OCI-M2 (cell line): ENCODE measurements around the gene CPZ.
"Not testable (repeated sequence)": the region's sequence is repeated elsewhere in the genome, so short reads cannot be mapped to it uniquely, and the experiment has no call there.

Source experiments
- DNase-seq: peaks from one replicate; lab custom pipeline; 2025; ENCODE audit not compliant: unreplicated experiment; lab: John Stamatoyannopoulos, UW

The CPZ gene

DNA sequence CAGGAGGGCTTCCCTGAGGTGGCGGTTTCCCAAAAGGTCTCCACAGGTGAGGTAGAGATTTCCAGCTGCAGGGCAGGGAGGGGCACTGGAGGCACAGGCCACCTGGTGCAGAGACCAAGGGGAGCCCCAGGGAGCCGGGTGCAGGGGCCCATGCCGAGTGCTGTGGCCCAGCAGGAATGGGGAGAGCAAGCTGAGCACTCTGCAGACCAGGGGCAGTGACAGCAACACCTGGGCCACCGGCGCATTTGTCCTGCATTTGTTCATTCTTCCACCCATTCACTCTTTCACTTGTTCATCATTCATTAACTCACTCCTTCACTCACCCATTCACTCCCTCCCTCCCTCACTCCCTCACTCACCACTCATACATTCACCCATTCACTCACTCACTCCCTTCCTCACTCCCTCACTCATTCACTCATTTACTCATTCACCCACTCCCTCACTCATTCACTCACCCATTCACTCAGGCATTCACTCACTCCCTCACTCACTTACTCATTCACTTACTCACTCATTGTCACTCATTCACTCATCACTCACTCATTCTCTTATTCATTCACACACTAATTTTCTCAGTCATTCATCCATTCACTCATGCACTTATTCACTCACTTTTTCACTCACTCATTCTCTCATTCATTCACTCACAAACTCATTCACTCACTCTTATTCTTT lies 16.3 kb downstream of the CPZ start:
- no peak for DNase-seq

GRCh38 chr4:8609406-8609805 lies 16.8 kb downstream of the CPZ start:
- no peak for DNase-seq

- DNase-seq, result no peak
Observed at GRCh38 chr4:8609824-8610350, 17.3 kb downstream of the CPZ start.

DNA sequence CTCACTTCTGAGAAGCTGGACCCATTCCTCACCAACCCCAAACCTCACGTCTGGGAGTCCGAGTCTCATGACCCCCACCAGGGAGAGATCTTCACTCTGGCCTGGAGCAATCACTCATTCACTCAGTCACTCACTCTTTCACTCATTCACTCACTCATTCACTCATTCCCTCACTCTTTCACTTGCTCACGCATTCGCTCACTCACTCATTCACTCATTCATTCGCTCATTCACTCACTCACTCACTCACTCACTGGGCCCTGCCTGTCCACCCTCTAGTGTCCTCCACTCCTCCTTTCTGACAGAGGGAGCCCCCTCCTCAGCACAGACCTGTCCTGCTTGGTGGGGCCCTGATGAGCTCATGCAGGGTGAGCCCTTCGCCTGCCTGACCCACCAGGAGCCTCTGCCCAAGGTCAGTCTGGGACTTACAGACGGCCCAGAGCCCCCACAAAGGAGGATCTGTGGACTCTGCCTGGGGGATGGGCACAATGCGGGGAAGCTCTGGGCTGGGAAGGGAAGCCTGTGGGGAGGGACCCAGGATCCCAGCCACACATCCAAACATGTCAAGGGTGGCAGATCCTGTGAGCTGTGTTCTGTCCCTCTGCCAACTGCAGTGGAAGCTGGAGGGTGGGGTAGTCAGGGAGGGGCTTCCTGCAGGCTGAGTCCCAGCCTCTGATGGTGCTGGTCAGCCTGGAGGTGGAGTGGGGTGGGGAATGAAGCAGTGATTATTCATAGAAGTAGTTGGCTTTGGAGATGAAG lies 18.5 kb downstream of the CPZ start:
- no peak for DNase-seq

- no peak for DNase-seq
Observed at GRCh38 chr4:8612646-8613045, 20.1 kb downstream of the CPZ start.

DNA sequence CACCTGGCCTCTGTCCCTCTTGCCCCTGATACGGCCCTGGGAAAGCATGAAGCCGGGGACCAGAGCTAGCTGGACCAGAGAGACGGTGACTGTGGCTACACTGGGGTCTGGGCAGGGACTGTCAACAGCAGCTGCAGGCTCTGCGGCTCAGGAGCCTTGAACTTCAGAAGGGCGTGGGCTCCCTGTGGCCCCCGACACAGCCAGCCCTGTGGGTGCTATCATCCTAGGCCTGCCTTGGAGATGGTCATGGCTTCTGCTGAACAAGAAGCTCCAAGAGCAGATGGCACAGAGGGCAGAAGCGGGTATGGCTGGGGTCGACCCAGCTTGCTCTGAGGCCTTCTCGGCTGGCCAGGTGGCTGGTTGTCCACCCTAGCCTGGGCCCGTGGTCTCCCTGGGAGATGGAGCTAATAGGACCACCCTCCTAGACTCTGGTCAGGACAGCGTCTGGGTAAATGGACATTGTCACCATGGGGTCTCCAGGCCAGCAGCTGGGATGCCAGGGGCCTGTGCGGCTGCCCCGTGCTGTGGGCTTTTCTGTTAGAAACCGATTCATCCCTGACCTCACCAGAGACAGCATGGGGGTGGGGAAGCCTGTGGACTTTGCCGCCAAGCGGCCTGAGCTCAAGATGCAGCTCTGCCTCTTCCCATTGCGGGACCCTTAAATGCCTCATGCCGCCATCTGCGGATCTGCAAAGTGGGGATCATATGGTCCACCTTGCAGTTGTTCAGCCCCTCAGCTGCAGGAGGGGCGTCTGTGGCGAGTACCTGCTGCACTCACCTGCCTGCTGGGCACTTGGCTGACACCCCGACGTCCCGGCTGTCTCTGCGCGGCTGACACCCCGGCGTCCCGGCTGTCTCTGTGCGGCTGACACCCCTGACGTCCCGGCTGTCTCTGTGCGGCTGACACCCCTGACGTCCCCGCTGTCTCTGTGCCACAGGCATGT lies 21.1 kb downstream of the CPZ start:
- DNase-seq, result no peak

- DNase-seq, result no peak
Observed at GRCh38 chr4:8614365-8615193, 22.0 kb downstream of the CPZ start.

- DNase-seq, result no peak
Observed at GRCh38 chr4:8615366-8615765, 22.8 kb downstream of the CPZ start.

DNA sequence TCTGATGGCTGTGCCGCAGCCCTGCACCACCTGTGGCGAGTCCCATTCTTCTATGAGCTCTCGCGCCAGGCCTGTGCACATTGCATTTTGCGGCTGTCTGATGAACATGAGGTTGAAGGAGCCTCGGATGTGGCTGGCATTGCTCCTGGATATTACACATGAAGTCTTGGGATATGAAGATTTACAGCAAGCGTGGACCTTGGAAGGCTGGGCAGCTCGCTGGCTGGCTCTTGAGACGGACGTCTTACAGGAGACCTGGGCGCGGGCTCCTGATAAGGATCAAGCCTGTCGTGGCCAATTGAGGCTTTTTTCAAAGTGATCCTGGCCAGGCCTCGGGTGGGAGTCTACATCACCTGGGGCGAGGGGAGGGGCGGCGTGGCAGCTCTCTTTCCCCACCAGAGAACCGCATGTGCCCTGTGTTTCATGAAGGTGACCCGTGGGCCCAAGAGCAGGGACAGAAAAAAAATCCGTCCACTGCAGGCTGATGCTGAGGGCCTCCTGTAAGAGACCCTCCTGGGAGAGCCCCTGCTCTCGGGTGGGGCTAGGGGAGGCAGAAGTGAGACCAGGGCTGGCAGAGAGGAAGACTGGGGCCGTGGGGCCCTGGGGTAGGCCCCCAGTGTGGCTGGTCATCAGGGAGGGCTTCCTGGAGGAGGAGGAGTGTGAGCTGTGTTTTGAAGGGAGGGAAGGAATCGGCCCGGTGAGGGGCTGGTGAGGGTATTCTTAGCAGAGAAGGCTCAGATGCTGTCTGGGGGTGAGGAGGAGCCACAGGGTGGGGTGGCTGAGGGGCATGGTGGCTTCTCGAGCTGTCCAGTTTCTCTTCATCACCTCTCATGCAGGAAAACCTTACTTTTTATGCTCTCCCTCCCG lies 23.6 kb downstream of the CPZ start:
- DNase-seq, result no peak

DNA sequence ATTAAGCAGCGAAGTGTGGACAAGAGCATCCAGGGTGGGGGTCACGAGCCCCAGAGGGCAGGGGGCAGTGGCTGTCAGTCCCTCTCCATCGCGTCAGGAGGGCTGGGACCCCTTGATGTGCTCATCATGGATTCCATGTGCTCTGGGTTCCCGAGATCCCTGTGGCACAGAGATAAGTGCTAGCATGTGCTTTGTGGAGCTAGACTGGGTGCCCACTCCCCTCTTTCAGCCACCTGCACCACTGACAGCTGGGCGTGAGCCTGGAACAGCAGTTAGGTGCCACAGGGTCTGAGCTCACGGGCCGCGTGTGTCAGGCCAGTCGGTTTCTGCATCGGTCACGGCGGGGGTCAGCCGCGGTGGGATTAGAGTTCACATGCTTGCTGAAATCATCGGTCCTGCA lies 24.3 kb downstream of the CPZ start:
- no peak for DNase-seq

DNA sequence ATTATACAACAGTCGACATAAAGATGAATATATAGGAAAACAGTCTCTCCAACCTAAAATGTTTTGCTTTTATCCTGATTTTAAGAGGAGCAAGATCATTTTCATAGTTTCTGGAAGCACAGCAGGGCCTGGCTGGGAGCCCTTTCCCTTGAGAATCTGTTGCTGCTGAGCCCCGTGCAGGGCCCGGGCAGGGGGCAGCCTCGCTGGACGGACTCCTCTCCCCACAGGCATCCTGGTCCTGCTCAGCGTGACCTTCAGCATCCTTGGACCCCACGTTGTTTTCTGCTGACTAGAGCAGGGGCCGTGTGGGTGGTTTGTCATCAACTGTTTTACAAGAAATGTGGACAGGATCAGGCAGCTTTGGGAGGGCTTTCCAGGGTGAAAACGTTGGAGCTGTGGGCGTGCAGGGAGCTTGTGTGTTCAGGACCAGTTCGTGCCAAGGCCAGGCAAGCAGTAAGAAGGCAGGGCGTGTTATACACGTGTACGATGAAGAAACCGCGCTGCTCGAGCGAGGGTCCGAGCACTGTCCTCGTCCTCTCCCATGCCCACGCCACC lies 25.0 kb downstream of the CPZ start:
- no peak for DNase-seq

GRCh38 chr4:8618421-8618820 lies 25.9 kb downstream of the CPZ start:
- DNase-seq, result no peak

GRCh38 chr4:8618961-8619720 lies 26.6 kb downstream of the CPZ start:
- DNase-seq, result no peak

DNA sequence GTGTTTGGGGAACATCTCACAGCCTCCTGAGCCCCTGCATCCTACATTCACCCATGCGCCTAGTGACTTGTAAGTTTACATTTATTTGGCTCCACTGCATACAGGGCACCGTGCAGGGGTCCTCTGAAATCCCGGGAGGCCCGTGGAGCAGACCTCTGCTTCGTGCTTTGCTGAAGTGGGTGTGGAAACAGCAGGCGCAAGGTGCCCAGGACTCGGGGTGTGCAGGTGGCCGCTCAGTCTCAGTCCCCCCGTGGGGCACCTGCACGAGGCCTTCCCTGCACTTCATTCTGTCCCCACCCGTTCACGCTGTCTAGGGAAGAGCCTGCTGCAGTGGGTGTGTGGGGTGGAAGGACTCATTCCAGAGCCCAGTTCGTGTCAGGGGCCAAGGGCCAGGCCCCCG lies 28.6 kb downstream of the CPZ start:
- DNase-seq, result not testable (repeated sequence)

GRCh38 chr4:8624601-8625272 lies 32.2 kb downstream of the CPZ start:
- DNase-seq, result not testable (repeated sequence)

DNA sequence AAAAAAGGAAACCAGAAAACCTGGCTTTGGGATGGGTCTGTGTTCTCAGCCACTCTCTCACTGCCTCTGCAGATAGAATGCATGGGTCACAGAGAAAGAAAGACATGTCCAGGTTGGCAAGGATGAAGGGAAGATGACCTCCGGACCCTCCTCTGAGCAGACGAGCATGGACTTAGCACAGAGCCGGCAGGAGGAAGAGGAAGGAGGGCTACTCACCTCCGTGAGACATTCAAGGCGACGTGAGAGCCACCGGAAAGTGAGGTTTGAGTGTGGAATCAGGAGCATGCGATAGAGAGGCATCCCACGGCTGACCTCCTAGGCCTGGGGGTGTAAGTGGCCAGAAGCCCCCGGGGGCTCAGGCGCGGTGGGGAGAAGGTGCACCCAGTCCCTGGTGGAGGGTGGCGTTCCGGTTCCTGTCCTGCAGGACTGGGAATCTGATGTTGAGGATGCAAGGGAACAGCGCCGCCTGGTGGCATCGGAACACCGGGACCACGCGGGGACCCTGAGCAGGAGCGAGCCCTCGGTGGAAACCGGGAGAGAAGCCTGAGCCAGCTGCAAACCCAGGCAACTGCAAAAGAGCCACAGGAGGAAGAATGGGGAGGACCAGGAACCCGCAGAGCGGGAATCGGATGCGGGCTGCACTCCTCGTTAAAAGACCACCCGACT lies 37.8 kb downstream of the CPZ start:
- not testable (repeated sequence) for DNase-seq

- DNase-seq, result not testable (repeated sequence)
Observed at GRCh38 chr4:8631896-8632295, 39.3 kb downstream of the CPZ start.
